HFFc6 (cell line): ENCODE data around the gene LTBR. TPM values are rescaled to one million over a fixed set of nuclear protein-coding genes. Genes with fewer than 3 reads are reported as not detected.

Experiments used
- DNase-seq: peaks from one replicate; pipeline ENCODE4 v3.0.0-alpha.2; 2018
- H3K27ac Mint-ChIP-seq: 2 replicates; pipeline ENCODE4 v1.8.0; 2020; ENCODE audit warnings: mild to moderate bottlenecking, mixed read lengths
- H3K27me3 Mint-ChIP-seq: 2 replicates; pipeline ENCODE4 v1.8.0; 2021; ENCODE audit warnings: mild to moderate bottlenecking, moderate library complexity, mixed read lengths; ENCODE audit not compliant: insufficient read depth
- H3K36me3 Mint-ChIP-seq: 2 replicates; pipeline ENCODE4 v1.8.0; 2021; ENCODE audit warnings: low read depth, mixed read lengths
- H3K4me1 Mint-ChIP-seq: 2 replicates; pipeline ENCODE4 v1.8.0; 2020; ENCODE audit warnings: low read depth, mixed read lengths
- H3K4me3 Mint-ChIP-seq: 2 replicates; pipeline ENCODE4 v1.8.0; 2020; ENCODE audit warnings: mild to moderate bottlenecking, moderate library complexity, mixed read lengths
- H3K9me3 Mint-ChIP-seq: 2 replicates; pipeline ENCODE4 v1.8.0; 2020; ENCODE audit warnings: mild to moderate bottlenecking, mixed read lengths
- total RNA-seq, 6 experiments: library from RNA; stranded (reverse); fragmentation: NEBNext Ultra II Directional; extraction: Animal tissue kit (Norgen Biotek cat#: 25700); gene quantifications; 2 replicates in 1 of 6; 3 replicates in 5 of 6; pipeline ENCODE4 v1.2.3, GENCODE V29; 2021
- TF ChIP-seq, protein P1 (sequence below): fragments of 200-600 bp; sonication (generic); IDR thresholded peaks from 2 replicates; pipeline ENCODE4 v1.5.0; 2021; ENCODE audit warnings: antibody characterized with exemption, mild to moderate bottlenecking

Gene LTBR
- total RNA-seq, 6 experiments from 2014 or later = 91.5 to 124 (median 106) TPM

DNA sequence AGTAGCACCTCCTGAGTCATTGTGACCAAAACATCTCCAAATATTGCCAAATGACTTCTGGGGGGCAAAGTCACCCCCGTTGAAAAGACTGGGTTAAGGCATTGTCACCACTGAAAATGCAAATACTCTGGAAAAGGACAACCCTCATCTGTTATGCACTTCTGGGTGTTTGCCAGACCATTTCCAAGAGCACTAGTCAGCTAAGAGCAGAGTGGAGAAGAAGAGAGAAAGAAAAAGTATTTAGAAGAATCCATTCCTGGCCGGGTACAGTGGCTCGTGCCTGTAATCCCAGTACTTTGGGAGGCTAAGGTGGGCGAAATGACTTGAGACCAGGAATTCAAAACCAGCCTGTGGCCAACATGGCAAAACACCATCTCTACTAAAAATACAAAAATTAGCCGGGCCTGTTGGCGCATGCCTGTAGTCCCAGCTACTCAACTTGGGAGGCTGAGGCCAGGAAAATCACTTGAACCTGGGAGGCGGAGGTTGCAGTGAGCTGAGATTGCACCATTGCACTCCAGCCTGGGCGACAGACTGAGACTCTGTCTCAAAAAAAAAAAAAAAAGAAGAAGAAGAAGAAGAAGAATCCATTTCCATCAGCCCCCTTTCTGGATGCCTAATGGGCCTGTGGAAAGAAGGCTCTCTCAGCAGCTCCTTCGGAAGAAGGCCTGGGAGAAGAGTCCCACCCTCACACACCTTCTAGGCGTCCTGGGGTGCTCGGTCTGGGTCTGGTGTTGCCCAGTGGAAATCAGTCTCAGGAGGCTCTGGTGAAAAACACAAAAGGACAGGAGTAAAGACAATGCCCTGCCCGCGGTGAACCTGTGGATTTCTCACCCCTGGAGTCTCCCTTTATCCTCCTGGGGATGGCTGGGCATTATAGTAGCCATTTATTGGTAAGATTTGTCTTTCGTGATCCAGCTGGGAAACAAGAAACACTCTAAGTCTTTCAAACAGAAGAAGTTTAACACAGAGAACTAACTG is 3.5 kb upstream of the LTBR start:
- Mint-ChIP-seq H3K4me1 (peaks cover 37% of the 10 kb centered on the region), H3K27me3 (peaks cover 1% of the 10 kb centered on the region), H3K4me3 (no peak overlapping the region), H3K36me3 (no peaks in the 10 kb centered on the region), H3K9me3 (no peaks in the 10 kb centered on the region), H3K27ac (no peak overlapping the region)
- TF ChIP-seq, protein P1, sequence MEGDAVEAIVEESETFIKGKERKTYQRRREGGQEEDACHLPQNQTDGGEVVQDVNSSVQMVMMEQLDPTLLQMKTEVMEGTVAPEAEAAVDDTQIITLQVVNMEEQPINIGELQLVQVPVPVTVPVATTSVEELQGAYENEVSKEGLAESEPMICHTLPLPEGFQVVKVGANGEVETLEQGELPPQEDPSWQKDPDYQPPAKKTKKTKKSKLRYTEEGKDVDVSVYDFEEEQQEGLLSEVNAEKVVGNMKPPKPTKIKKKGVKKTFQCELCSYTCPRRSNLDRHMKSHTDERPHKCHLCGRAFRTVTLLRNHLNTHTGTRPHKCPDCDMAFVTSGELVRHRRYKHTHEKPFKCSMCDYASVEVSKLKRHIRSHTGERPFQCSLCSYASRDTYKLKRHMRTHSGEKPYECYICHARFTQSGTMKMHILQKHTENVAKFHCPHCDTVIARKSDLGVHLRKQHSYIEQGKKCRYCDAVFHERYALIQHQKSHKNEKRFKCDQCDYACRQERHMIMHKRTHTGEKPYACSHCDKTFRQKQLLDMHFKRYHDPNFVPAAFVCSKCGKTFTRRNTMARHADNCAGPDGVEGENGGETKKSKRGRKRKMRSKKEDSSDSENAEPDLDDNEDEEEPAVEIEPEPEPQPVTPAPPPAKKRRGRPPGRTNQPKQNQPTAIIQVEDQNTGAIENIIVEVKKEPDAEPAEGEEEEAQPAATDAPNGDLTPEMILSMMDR = no peak
- DNase-seq = peak; percentile 46

DNA sequence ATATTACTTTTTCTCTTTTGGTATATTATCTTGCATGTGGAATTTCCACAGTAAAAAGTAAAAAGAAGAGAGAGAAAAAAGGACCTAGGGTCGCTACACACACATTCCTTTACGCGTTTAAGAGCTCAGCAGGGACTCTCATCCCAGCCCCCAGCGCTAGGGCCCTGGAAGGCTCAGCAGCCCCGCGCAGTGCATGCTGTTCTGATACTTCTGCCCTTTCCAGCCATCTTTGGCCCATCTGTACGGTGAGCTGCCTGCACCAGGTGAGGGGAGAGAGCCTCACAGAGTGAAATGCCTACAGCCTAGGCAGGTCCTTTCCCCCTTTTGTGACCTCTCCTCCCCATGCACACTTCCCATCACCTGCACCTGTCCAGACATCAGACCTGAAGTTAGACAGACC is 1.6 kb upstream of the LTBR start:
- no peak for DNase-seq
- TF ChIP-seq, protein P1 = no peak
- H3K4me3 Mint-ChIP-seq = no peak overlapping the region
- H3K4me1 Mint-ChIP-seq = peaks cover 35% of the 10 kb centered on the region
- peaks cover 15% of the 10 kb centered on the region for H3K36me3 Mint-ChIP-seq
- H3K27me3 Mint-ChIP-seq = peaks cover 1% of the 10 kb centered on the region; the same call in 1 of the 2 replicates
- peak overlapping the region; percentile 80; the same call in 1 of the 2 replicates for H3K27ac Mint-ChIP-seq
- H3K9me3 Mint-ChIP-seq = no peaks in the 10 kb centered on the region

DNA sequence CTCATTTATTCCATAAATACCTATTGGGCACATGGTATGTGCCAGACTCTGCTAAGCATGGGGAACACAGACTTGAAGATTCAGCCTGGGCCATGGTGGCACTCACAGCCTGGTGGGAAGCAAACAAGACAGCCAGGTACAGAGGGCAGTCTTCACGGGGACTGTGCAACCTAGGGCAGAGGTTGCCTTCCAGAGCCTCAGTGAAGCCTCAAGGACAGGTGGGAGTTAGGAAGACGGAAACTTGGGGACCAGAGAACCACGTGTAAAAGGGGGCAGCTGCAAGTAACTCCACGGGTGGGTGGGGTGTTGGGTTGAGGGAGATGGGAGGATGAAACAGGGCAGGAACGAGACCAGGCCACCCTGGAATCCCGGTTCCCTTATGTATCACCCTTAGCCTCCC is 980 bp upstream of the LTBR start:
- peaks cover 35% of the 10 kb centered on the region for H3K4me1 Mint-ChIP-seq
- H3K36me3 Mint-ChIP-seq = peaks cover 20% of the 10 kb centered on the region
- peak overlapping the region; percentile 63 for H3K4me3 Mint-ChIP-seq
- peak overlapping the region; percentile 80 for H3K27ac Mint-ChIP-seq
- DNase-seq = no peak
- TF ChIP-seq, protein P1 = no peak
- no peaks in the 10 kb centered on the region for H3K9me3 Mint-ChIP-seq
- H3K27me3 Mint-ChIP-seq = peaks cover 1% of the 10 kb centered on the region; the same call in 1 of the 2 replicates

DNA sequence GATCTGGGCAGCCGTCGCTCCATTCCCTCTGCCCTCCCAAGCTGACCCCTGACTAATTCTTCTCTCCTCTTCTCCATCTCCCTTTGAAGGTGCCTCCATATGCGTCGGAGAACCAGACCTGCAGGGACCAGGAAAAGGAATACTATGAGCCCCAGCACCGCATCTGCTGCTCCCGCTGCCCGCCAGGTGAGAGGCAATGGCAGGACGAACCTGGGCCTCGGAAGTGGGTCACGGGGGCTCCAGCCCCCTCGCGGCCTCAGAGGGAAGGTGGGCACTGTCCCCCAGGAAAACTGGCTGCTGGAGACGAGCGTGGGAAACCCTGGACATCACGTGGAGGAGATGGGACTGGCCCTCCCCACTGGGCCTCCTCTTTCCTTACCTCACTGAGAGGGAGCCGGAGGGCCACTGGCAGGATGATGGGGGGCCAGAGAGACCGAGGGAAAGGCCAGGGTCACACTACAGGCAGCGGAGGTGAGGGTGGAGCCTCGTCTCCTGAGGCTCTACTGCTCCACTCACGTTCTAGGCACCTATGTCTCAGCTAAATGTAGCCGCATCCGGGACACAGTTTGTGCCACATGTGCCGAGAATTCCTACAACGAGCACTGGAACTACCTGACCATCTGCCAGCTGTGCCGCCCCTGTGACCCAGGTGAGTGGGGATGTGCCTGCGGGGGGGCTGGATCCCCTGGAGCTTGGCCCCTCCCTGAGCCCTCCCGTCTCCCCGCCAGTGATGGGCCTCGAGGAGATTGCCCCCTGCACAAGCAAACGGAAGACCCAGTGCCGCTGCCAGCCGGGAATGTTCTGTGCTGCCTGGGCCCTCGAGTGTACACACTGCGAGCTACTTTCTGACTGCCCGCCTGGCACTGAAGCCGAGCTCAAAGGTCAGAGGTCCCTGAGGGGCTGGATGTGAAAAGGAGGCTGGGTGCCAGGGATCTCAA is 806 bp downstream of the LTBR start:
- no peaks in the 10 kb centered on the region; the same call in 1 of the 2 replicates for H3K27me3 Mint-ChIP-seq
- peaks cover 30% of the 10 kb centered on the region for H3K36me3 Mint-ChIP-seq
- TF ChIP-seq, protein P1 = no peak
- H3K4me1 Mint-ChIP-seq = peaks cover 35% of the 10 kb centered on the region
- DNase-seq = no peak
- H3K9me3 Mint-ChIP-seq = no peaks in the 10 kb centered on the region
- H3K4me3 Mint-ChIP-seq = peak overlapping the region; percentile 91
- peak overlapping the region; percentile 89 for H3K27ac Mint-ChIP-seq

DNA sequence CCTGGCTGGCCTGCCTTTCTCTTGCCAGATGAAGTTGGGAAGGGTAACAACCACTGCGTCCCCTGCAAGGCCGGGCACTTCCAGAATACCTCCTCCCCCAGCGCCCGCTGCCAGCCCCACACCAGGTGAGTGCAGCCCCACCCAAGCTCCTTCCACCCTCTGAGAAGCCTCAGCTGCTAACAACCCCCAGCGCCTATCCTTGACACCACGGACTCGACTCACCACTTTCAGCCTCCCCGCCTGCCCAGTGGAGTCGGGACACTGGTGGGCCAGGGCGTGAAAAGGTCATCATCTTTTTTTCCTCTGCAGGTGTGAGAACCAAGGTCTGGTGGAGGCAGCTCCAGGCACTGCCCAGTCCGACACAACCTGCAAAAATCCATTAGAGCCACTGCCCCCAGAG is 2.1 kb downstream of the LTBR start:
- Mint-ChIP-seq H3K4me1 (peaks cover 29% of the 10 kb centered on the region), H3K36me3 (peaks cover 31% of the 10 kb centered on the region), H3K4me3 (peak overlapping the region; percentile 20; the same call in 1 of the 2 replicates), H3K9me3 (no peaks in the 10 kb centered on the region), H3K27me3 (no peaks in the 10 kb centered on the region; the same call in 1 of the 2 replicates), H3K27ac (peak overlapping the region; percentile 27; the same call in 1 of the 2 replicates)
- TF ChIP-seq, protein P1 = no peak
- DNase-seq = no peak
